ENCODE measurements around the gene SLC25A34. TPM values are rescaled to one million over a fixed set of nuclear protein-coding genes. Genes with fewer than 3 reads are reported as not detected.

Gene SLC25A34
- polyA plus RNA-seq, 10 donors, result 2.1 to 7.1 (median 4.6) TPM

DNA sequence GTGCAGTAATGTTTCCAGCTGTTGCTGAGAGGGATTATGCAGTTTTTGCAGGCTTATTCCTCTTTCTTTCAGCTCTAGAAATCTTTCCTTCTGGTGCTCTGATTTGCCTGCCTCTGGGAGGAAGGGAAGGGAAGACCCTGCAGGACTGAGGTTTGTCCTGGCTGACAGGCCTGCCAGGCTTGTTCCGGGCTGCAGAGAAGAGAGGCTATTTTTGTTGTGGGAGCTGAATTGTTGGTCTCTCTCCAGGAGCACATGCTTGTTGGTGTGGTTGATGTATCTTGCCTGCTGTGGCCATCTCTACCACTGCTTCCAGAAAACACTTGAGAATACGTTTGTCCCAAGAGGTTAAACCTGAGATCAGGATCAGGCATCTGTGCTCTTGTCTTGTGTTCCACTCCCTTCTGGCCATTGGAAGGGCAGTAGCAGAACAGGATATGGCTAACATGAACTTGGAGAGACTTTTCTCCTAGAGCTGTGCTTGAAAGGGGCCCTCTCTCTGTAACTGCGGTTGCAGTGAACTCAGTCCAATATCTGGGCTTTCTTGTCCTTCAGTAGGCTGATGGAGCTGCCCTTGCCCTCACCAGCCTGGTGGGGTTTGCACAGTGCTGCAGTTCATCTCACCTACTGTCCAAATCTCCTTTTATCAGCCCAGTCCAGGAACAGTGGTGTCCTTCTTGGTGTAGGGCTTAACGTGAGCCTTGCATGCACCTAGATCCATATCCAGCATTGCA lies 21.5 kb upstream of the SLC25A34 start:
- DNase-seq, result peak; percentile 59 to 72 (median 70)

DNA sequence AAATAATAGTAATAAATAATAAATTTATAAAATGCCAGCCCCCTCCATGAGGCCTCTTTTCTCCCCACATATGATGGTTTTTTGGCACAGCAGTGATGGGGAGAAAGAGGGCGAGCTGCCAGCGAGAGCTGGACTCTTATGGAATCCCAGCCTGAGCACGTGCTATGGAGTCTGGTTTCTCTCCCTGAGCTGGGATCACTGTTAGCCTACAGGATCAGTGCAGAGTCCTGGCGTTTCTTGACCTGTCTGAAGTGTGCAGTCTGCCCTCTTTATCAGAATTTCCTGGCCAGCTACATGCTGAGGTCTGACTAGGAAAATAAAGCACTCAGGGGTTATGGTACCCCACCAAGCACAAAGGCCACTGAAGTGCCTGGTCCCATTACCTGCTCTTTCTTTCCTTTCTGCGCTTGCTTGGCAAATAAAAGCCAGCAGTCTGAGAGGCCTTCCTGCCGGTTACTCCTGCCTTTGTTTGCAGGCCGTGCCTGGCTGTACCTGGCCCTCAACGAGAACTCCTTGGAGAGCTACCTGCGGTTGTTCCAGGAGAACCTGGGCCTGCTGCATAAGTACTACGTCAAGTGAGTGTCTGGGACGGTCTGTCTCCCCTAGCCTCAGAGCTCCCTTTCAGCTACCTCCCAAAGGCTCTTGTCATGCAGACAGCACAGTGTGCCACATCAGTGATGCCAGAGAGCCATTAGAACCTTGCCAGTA lies 18.5 kb upstream of the SLC25A34 start:
- DNase-seq, result no peak

DNA sequence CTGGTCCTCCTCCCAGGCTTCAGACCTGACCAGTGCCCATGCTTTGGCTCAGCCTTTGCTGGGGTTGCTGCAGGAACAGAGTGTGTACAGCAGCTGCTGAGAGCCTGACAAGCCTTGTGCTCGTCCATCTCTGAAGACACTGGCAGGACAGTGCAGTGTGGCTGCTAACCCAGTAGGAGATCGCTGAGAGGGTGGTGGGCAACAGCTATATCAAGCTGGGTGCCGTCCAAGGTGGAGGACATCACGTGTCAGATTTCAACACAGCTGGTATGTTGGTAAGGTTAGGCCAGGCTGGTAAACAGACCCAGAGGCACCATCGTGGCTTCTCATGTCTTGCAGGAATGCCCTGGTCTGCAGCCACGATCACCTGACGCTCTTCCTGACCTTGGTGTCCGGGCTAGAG lies 17.9 kb upstream of the SLC25A34 start:
- DNase-seq, result peak in 1 of 3 donors; percentile 50

DNA sequence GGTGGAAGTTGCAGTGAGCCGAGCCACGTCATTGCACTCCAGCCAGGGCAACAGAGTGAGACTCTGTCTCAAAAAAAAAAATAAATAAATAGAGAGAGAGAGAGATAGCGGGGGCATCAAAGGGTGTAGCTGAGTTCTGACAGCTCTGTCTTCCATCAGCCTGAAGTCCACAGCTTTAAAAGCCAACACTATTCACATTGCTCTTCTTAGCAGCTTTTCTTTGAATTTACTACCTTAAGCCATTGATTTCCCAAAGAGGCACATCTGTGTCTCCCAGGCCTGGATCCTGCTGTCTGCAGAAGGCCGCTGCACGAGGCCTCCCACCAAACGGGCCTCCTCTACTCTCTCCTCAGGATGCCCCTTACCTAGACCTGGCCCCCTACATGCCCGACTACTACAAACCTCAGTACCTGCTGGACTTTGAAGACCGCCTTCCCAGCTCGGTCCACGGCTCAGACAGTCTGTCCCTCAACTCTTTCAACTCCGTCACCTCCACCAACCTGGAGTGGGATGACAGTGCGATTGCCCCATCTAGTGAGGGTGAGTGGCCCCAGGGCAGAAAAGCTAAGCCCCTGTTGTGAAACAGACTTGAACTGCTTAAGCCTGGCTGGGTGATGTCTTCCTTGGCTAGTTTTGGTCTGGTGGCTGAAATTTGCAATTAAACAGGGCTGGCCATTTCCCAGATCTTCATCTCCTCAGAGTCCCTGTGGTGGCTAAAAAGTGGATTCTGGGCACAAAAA lies 16.5 kb upstream of the SLC25A34 start:
- no peak for DNase-seq

DNA sequence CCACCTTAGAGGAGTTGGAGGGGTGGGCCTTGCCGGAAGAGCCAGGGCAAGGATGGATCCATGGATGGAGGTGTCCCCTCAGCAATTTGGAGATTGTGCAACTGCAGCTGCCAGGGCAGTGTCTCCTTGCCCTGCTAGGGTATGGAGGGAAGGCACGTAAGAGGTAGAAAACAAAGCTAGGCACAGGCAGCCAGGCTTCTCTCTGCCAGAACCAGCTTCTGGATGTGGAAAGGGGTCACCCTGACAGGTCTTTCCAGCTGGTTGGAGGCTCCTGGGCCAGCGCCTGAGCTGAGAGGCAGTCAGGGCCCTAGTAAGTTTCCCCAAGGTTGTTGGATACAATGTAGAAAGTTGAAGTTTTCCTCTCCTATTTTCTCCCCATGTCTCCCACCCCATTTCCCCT lies 15.2 kb upstream of the SLC25A34 start:
- DNase-seq, result no peak

DNA sequence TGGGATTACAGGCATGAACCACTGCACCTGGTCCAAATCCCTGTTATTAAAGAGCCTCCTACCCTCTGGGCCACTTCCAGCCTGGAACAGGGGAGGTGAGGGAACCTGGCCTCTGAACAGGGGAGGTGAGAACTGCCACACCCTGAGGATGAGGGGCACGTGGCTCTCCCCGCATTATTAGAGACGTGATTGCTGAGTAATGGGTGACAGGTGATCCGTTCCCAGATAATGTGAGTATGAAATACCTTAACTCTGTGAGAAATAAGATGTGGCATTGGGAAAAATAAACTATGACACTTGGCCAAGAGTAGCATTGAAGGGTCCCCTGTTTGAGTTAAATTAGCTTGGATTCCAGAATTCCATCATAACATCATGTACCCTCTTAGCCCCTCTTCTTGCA lies 13.6 kb upstream of the SLC25A34 start:
- no peak for DNase-seq

DNA sequence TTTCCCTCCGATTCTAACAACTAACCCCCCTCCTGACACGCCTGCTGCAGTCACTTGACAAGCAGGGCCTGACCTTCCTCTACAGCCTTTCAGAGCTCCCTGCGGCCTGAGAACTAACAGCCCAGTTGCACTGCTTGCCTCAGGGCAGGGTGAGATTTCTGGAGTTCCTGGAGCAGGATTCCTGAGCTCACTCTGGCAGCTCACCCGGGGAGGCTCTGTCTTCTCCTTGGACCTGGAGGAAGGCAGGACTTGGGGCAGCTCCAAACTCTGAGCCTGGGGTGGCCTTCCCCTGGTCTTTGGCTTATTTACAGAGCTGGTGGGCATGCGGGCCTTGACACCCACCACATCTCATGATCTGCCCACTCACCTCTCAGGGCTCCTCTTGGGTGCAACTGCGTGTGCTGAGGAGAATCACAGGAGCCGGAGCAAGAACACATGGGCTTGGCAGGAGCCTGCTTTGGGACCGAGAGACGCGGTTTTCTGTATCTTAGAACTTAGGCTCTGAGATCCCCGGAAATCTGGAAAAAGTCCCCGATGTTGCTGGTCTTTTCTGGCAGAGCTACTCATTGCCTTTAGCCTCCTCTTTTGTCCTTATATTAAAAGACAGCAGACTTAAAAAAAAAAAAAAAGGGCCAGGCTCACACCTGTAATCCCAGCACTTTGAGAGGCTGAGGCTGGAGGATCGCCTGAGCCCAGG lies 13.1 kb upstream of the SLC25A34 start:
- peak in 1 of 3 donors; percentile 71 for DNase-seq

DNA sequence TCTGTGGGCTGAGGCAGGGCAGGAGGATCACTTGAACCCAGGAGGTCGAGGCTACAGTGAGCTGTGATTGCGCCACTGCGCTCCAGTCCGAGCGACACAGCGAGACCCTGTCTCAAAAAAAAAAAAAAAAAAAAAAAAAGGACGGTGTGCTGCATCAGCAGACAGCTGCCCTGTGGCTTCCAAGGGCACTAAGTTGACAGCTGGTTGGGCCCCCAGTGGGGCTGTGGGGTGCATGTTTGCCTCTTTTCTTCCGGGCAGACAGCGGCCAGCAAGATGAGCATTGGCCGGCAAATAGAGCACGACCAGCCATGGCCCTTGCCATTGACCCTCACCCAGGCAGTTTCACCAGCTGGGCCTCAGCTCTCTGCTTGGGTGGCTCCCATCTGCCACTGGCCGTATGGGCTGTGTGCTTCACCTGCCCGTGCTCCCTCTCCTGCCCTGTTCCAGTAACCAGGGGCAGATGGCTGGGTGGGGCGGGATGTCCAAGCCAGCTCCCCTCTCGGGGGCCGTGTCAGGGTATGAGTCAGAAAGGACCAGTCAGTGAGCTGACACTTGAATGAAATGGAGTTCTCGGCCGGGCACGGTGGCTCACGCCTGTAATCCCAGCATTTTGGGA lies 12.3 kb upstream of the SLC25A34 start:
- DNase-seq, result no peak

DNA sequence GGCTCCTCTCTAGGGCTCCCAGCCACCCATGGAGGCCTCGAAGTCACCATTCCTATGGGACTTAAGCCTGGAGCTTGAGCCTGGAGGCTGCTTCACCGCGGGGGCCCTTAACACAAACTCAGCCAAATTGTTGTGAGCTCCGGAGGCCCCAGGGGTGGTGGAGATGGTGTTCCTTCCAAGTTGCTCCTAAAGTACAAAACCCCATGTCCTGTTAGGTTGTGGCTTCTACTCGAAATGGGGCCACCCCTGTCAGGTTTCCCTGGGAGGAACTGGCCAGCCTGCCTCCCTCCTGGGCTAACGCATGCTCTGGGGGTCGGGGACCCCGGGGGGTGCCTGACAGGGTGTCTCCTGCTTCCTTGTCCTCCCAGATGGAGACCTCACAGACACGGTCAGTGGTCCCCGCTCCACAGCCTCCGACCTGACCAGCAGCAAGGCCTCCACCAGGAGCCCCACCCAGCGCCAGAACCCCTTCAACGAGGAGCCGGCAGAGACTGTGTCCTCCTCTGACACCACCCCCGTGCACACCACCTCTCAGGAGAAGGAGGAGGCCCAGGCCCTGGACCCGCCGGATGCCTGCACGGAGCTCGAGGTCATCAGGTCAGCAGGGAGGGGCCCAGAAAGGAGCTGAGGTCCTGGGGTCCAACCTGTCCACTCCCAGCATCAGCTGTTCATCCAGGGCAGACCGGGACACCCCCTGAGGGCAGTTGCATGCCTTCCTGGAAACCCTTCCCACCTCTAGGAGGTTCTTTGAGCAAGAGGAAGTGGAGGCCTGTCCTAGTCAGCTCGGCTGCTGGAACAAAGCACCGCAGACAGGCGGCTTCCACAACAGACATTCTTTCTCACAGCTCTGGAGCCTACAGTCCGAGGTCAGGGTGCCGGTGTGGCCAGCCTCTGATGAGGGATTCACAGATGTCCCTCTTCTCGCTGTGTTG lies 10.8 kb upstream of the SLC25A34 start:
- DNase-seq, result no peak

DNA sequence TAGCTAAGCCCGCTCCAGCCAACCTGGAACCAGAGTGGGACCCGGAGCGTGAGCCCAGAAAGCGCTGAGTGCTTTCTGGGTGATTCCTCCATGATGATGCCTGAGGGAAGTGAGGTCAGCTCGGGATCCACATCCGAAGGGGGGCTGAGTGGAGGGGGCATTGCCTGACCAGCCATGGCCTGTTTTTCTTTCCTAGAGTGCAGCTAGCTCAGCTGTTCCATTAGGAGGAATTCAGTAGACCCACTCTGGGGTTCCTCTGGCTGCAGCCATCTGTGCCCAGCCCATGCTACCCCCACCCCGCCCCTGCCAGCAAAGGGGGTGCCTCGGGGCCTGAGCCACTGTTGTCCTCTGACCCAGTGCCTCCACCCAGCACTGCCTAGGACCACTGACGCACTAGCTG lies 9.6 kb upstream of the SLC25A34 start:
- DNase-seq, result no peak

DNA sequence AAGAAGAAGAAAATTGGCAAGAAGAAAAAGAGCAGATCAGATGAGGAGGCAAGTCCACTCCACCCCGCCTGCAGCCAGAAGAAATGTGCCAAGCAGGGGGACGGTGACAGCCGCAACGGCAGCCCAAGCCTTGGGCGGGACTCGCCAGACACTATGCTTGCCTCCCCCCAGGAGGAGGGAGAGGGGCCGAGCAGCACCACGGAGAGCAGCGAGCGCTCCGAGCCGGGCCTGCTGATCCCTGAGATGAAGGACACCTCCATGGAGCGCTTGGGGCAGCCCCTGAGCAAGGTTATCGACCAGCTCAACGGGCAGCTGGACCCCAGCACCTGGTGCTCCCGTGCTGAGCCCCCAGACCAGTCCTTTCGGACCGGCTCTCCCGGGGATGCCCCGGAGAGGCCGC lies 9.0 kb upstream of the SLC25A34 start:
- no peak for DNase-seq

DNA sequence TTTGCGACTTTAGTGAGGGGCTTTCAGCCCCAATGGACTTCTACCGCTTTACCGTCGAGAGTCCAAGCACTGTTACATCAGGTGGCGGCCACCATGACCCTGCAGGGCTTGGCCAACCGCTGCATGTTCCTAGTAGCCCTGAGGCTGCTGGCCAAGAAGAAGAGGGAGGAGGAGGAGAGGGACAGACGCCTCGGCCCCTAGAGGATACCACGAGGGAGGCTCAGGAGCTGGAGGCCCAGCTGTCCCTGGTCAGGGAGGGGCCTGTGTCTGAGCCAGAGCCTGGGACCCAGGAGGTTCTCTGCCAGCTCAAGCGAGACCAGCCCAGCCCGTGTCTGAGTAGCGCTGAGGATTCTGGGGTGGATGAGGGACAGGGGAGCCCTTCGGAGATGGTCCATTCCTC lies 8.6 kb upstream of the SLC25A34 start:
- DNase-seq, result no peak

DNA sequence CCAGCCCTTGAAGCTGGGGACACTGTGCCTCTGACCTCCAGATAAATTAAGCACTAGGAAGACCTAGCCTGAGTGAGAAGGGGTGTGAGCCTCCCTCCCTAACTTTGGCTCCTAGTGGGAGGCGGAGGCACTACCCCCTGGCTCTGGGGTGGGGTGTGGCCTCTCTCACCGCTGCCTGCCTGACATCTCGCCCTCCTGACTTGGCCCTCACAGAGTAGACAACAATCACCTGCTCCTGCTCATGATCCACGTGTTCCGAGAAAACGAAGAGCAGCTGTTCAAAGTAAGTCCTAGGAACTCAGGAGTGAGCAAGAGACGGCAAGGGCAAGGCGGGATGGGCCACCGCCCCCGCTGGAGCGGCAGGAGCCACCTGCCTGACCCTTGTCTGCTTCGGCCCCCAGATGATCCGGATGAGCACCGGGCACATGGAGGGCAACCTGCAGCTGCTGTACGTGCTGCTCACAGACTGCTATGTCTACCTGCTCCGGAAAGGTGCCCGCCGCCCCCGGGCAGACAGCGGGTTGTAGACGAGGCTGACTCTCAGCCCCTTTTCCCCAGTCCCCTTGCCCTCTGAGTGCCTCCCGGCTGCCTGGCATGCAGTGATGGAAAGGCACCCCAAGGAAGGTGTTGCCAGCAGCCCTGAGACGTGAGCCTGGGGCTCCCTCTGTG lies 8.1 kb upstream of the SLC25A34 start:
- DNase-seq, result no peak

DNA sequence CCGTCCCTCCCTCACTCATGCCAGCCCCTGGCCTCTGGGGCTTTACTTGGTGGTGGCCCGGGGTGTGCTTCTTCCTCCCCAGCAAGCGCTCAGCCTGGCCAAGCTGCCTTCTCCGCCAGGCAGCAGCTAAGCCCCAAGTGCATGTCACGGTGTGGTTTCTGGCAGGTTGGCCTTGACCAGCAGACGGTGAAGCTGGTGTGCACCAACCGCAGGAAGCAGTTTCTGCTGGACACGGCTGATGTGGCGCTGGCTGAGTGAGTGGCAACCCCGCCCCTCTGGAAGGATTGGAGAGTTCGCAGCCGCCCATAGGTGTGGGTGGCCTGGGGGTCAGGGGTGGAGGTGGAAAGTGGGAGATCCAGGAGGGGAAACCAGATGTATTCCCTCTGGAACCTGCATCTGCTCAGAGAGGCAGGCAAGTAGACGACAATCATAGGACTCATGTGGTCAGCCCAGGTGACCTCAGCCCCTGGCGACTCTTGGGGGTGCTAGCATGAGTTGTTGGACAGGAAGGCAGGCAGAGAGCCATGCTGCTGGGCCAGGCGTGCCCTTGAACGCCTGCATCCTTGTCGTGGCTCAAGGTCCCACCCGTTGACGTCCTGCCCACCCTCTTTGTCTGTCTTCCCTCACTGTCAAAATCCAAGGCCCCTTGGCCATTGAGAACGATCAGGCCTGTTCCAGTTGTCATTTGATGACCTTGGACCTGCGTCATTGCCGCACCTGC lies 7.0 kb upstream of the SLC25A34 start:
- no peak for DNase-seq

DNA sequence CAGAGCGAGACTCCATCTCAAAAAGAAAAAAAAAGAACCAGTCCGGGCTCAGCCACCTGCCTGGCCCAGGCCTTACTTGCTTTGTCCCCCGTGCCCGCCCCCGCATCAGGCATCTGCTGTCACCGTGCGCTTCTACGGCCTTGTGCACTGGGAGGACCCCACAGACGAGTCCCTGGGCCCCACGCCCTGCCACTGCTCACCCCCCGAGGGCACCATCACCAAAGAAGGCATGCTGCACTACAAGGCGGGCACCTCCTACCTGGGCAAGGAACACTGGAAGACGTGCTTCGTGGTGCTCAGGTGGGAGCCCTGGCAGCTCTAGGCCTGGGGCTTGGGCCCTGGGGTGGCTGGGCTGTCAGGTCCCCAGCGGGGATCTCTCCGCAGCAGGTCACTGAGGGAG lies 5.6 kb upstream of the SLC25A34 start:
- DNase-seq, result no peak

DNA sequence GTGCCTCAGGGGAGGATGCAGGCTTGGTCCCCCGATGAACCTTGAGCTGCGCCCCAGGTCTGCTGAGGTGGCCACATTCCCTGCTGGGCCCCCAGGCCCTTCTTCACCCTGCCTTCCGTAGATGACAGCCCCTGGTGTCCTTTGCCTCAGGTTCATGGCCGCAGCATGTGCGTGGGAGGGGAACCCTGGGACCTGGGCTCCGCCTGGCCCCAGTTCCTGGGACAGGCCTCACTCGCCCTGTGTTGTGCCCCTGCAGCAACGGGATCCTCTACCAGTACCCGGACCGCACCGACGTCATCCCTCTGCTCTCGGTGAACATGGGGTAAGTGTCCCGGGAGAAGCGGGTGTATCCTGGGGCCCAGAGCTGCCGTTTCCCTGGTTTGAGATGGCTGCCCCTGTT lies 5.1 kb upstream of the SLC25A34 start:
- DNase-seq, result no peak

DNA sequence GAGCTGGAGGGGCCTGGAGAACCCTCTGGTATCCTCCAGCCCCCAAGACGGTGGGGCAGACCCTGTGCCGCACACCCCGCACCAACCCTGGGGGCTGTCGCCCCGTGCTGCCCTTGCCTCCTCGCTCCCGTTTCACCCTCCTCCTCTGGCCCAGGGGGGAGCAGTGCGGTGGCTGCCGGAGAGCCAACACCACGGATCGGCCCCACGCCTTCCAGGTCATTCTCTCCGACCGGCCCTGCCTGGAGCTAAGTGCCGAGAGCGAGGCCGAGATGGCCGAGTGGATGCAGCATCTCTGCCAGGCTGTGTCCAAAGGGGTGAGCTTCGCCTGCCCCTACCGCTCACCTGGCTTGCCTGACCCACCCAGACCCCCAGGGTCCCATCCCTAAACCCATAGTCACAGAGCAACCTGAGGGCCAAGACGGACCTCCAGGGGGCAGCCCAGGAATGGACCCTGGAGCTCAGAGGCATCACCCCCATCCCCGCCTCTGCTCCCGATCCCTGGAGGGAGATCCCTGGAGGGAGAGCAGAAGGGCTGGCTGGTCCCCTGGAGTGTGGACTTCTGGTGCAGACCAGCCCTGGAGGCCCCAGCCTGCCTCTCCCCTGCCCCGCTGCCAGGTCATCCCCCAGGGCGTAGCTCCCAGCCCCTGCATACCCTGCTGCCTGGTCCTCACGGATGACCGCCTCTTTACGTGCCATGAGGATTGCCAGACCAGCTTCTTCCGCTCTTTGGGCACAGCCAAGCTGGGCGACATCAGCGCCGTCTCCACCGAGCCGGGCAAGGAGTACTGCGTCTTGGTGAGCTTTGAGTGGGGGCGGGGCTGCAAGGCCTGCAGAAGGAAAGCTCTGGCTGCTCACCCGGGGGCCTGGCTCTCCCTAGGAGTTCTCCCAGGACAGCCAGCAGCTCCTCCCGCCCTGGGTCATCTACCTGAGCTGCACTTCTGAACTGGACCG lies 4.0 kb upstream of the SLC25A34 start:
- no peak for DNase-seq

DNA sequence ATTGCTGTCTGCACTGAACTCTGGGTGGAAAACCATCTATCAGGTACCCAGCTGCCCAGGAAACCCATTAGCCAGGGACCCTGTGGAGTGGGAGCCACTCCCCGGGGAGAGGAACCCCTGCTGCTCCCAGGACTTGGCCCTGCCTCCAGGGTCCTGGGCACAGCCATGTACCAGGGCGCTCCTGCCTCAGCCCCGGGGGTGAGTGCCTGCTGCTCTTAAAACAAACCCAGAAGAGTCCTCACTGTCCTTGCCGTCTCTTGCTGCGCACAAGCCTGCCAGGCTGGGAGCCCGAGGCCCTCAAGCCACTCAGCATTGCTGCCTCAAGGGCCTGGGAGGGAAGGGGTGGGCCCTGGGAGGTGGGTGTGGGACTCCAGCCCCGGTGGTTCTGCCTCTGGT lies 3.4 kb upstream of the SLC25A34 start:
- no peak for DNase-seq

All from muscle of back (tissue), 11 donors.